Endodermal cell (in vitro differentiated cells): ENCODE results near the gene C19orf81. TPM values are rescaled to one million over a fixed set of nuclear protein-coding genes. Genes with fewer than 3 reads are reported as not detected.

Experiments used
- DNase-seq: peaks from one replicate; pipeline ENCODE4 v3.0.0-alpha.2; 2017
- H3K27ac ChIP-seq: 2 replicates; pipeline ENCODE4 v1.5.1; 2013; ENCODE audit warnings: mild to moderate bottlenecking, low read depth, low read length, moderate library complexity
- H3K27me3 ChIP-seq: 2 replicates; pipeline ENCODE4 v1.6.1; 2013; ENCODE audit warnings: mild to moderate bottlenecking, low read length, moderate library complexity; ENCODE audit not compliant: insufficient read depth, control insufficient read depth, poor library complexity, severe bottlenecking
- H3K36me3 ChIP-seq: 2 replicates; pipeline ENCODE4 v1.7.0; 2013; ENCODE audit warnings: mild to moderate bottlenecking, low read length, moderate library complexity; ENCODE audit not compliant: control insufficient read depth, insufficient read depth
- H3K4me1 ChIP-seq: one replicate; pipeline ENCODE4 v1.7.0; 2013; ENCODE audit warnings: low read length; ENCODE audit not compliant: control insufficient read depth, insufficient read depth
- H3K4me3 ChIP-seq: 2 replicates; pipeline ENCODE4 v1.5.1; 2013; ENCODE audit warnings: mild to moderate bottlenecking, low read length, moderate library complexity
- H3K9ac ChIP-seq: 2 replicates; pipeline ENCODE4 v1.6.1; 2013; ENCODE audit warnings: mild to moderate bottlenecking, low read length, moderate library complexity; ENCODE audit not compliant: poor library complexity, severe bottlenecking; ENCODE audit errors: extremely low read depth
- H3K9me3 ChIP-seq: 2 replicates; pipeline ENCODE4 v1.6.1; 2013; ENCODE audit warnings: mild to moderate bottlenecking, low read length, moderate library complexity; ENCODE audit not compliant: control insufficient read depth
- H3K27ac Mint-ChIP-seq: 2 replicates; pipeline ENCODE4 v1.8.0; 2020; ENCODE audit warnings: mixed read lengths
- H3K27me3 Mint-ChIP-seq: 2 replicates; pipeline ENCODE4 v1.8.0; 2021; ENCODE audit warnings: mild to moderate bottlenecking, mixed read lengths; ENCODE audit not compliant: insufficient read depth
- H3K36me3 Mint-ChIP-seq: 2 replicates; pipeline ENCODE4 v1.8.0; 2020; ENCODE audit warnings: low read depth, mixed read lengths
- H3K4me1 Mint-ChIP-seq: 2 replicates; pipeline ENCODE4 v1.8.0; 2020; ENCODE audit warnings: mixed read lengths
- H3K4me3 Mint-ChIP-seq: 2 replicates; pipeline ENCODE4 v1.8.0; 2020; ENCODE audit warnings: mild to moderate bottlenecking, moderate library complexity, mixed read lengths
- H3K9me3 Mint-ChIP-seq: 2 replicates; pipeline ENCODE4 v1.8.0; 2020; ENCODE audit warnings: mild to moderate bottlenecking, mixed read lengths
- CTCF ChIP-seq: fragments of 200-600 bp; sonication (generic); conservative IDR thresholded peaks from 2 replicates; pipeline ENCODE4 v1.5.0; 2021; ENCODE audit warnings: antibody characterized with exemption, mild to moderate bottlenecking
- WGBS, 2 experiments: methylation state at CpG; one replicate each; pipeline versions ENCODE4 v1.1.5 to v1.1.7; 2013; ENCODE audit warnings: missing lambda C conversion rate in 2 of 2, mixed read lengths in 1 of 2; ENCODE audit not compliant: insufficient coverage in 1 of 2, insufficient read length in 1 of 2; 5-methylcytosine and 5-hydroxymethylcytosine counted together
- total RNA-seq, 2 donors: library from RNA; stranded (reverse); fragmentation: NEBNext Ultra II Directional in 1 of 2; extraction: Animal tissue kit (Norgen Biotek cat#: 25700) in 1 of 2; gene quantifications; 2 replicates in 1 of 2; 3 replicates in 1 of 2; pipeline ENCODE4 v1.2.1, GENCODE V29; 2021

The C19orf81 gene
- total RNA-seq, 2 donors from 2014 or later: 11.3 to 26.8 TPM

GRCh38 chr19:50676625-50677197, 27.5 kb downstream of the C19orf81 start:
- 74% methylated on average over 1 of the region's 1 CpG; no CpG with 5 or more reads in 1 of the 2 experiments for WGBS, 2 experiments
- Histone ChIP-seq H3K27ac (no peak overlapping the region), H3K9ac (no peak overlapping the region), H3K9me3 (peaks cover 8% of the 10 kb centered on the region), H3K27me3 (peaks cover 19% of the 10 kb centered on the region), H3K36me3 (no peaks in the 10 kb centered on the region), H3K4me3 (no peak overlapping the region), H3K4me1 (no peaks in the 10 kb centered on the region)
- no peaks in the 10 kb centered on the region for H3K4me1 Mint-ChIP-seq
- peaks cover 8% of the 10 kb centered on the region for H3K9me3 Mint-ChIP-seq
- H3K4me3 Mint-ChIP-seq: no peak overlapping the region
- no peak overlapping the region for H3K27ac Mint-ChIP-seq
- no peak for DNase-seq
- no peak for TF ChIP-seq CTCF
- H3K36me3 Mint-ChIP-seq: no peaks in the 10 kb centered on the region
- H3K27me3 Mint-ChIP-seq: peaks cover 81% of the 10 kb centered on the region

GRCh38 chr19:50677636-50678035, 28.4 kb downstream of the C19orf81 start:
- H3K36me3 Mint-ChIP-seq: no peaks in the 10 kb centered on the region
- H3K27ac Mint-ChIP-seq: no peak overlapping the region
- Histone ChIP-seq H3K4me1 (no peaks in the 10 kb centered on the region), H3K4me3 (no peak overlapping the region), H3K27me3 (peaks cover 19% of the 10 kb centered on the region), H3K27ac (no peak overlapping the region), H3K9ac (no peak overlapping the region), H3K9me3 (peaks cover 8% of the 10 kb centered on the region), H3K36me3 (no peaks in the 10 kb centered on the region)
- H3K9me3 Mint-ChIP-seq: peaks cover 8% of the 10 kb centered on the region
- no peak for DNase-seq
- 33 to 50% methylated on average over 2 to 5 of the region's 5 CpGs for WGBS, 2 experiments
- no peak for TF ChIP-seq CTCF
- H3K4me3 Mint-ChIP-seq: no peak overlapping the region
- peaks cover 81% of the 10 kb centered on the region for H3K27me3 Mint-ChIP-seq
- no peaks in the 10 kb centered on the region for H3K4me1 Mint-ChIP-seq

- Histone ChIP-seq H3K9me3 (peaks cover 8% of the 10 kb centered on the region), H3K9ac (no peak overlapping the region), H3K4me1 (no peaks in the 10 kb centered on the region), H3K36me3 (no peaks in the 10 kb centered on the region), H3K27me3 (peaks cover 20% of the 10 kb centered on the region), H3K4me3 (no peak overlapping the region), H3K27ac (no peak overlapping the region)
- DNase-seq: no peak
- Mint-ChIP-seq H3K4me1 (no peaks in the 10 kb centered on the region), H3K27ac (no peak overlapping the region), H3K4me3 (no peak overlapping the region), H3K27me3 (peaks cover 81% of the 10 kb centered on the region), H3K36me3 (no peaks in the 10 kb centered on the region), H3K9me3 (peaks cover 8% of the 10 kb centered on the region)
- TF ChIP-seq CTCF: no peak
- 52 to 56% methylated on average over 3 of the region's 3 CpGs for WGBS, 2 experiments
These were observed 29.1 kb downstream of the C19orf81 start for GRCh38 chr19:50678323-50678722.
